Suprapubic skin (tissue), 4 donors: ENCODE results near the gene OR2A2.

Experiments used
- EP300 ChIP-seq: sonication (generic); formaldehyde crosslinking; IDR thresholded peaks from one replicate; pipeline ENCODE4 v1.6.1; 2017; ENCODE audit warnings: antibody characterized with exemption
- POLR2A ChIP-seq, 2 donors: fragments of 450-650 bp; IDR thresholded peaks; one replicate each; pipeline ENCODE4 v1.6.1; 2017; ENCODE audit warnings: antibody characterized with exemption in 2 of 2, mild to moderate bottlenecking in 2 of 2, moderate library complexity in 2 of 2
- POLR2AphosphoS5 ChIP-seq, 3 donors: sonication (generic); formaldehyde crosslinking; IDR thresholded peaks; one replicate each; pipeline ENCODE4 v1.6.1; 2017; ENCODE audit warnings: antibody characterized with exemption in 3 of 3
- TF ChIP-seq, protein P1 (sequence below), 2 donors: fragments of 200-600 bp in 1 of 2; fragments of 450-650 bp in 1 of 2; sonication (generic) in 1 of 2; IDR thresholded peaks; one replicate each; pipeline ENCODE4 v1.5.1; 2016 to 2019; ENCODE audit warnings: antibody characterized with exemption in 2 of 2, mild to moderate bottlenecking in 1 of 2, moderate library complexity in 1 of 2

GRCh38 chr7:144148224-144148827 is 38.9 kb downstream of the OR2A2 start:
- TF ChIP-seq POLR2AphosphoS5 (IDR thresholded peaks at IDR 0.05) (no peak), EP300 (no peak), POLR2A (IDR thresholded peaks at IDR 0.05) (no peak)
- TF ChIP-seq, protein P1, sequence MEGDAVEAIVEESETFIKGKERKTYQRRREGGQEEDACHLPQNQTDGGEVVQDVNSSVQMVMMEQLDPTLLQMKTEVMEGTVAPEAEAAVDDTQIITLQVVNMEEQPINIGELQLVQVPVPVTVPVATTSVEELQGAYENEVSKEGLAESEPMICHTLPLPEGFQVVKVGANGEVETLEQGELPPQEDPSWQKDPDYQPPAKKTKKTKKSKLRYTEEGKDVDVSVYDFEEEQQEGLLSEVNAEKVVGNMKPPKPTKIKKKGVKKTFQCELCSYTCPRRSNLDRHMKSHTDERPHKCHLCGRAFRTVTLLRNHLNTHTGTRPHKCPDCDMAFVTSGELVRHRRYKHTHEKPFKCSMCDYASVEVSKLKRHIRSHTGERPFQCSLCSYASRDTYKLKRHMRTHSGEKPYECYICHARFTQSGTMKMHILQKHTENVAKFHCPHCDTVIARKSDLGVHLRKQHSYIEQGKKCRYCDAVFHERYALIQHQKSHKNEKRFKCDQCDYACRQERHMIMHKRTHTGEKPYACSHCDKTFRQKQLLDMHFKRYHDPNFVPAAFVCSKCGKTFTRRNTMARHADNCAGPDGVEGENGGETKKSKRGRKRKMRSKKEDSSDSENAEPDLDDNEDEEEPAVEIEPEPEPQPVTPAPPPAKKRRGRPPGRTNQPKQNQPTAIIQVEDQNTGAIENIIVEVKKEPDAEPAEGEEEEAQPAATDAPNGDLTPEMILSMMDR (IDR thresholded peaks at IDR 0.05): no peak
